Epithelial cell of proximal tubule (primary cell): ENCODE measurements around the gene ADAMTSL1. TPM values are rescaled to one million over a fixed set of nuclear protein-coding genes. Genes with fewer than 3 reads are reported as not detected.
A peak's percentile ranks its signal among the peaks of the same experiment; 100 is the strongest.

Source experiments
- DNase-seq: peaks from one replicate; pipeline ENCODE4 v3.0.0-alpha.2; 2011; ENCODE audit warnings: low read depth
- H3K4me3 ChIP-seq: 2 replicates; pipeline ENCODE4 v1.5.1; 2011; ENCODE audit warnings: low read depth, mild to moderate bottlenecking, low read length
- total RNA-seq: library from RNA; depleted of rRNA; stranded (reverse); fragments of >200 nt; gene quantifications from 2 replicates; pipeline ENCODE4 v1.2.3, GENCODE V29; 2015
- TF ChIP-seq, protein P1 (sequence below): conservative IDR thresholded peaks from 2 replicates; pipeline ENCODE4 v1.5.1; 2012; ENCODE audit warnings: low read depth, mild to moderate bottlenecking, low read length

The ADAMTSL1 gene
- total RNA-seq, 1 donor from 2014 or later, result 2.8 TPM

- no peak for DNase-seq
- H3K4me3 ChIP-seq, result no peak overlapping the region
- TF ChIP-seq, protein P1, sequence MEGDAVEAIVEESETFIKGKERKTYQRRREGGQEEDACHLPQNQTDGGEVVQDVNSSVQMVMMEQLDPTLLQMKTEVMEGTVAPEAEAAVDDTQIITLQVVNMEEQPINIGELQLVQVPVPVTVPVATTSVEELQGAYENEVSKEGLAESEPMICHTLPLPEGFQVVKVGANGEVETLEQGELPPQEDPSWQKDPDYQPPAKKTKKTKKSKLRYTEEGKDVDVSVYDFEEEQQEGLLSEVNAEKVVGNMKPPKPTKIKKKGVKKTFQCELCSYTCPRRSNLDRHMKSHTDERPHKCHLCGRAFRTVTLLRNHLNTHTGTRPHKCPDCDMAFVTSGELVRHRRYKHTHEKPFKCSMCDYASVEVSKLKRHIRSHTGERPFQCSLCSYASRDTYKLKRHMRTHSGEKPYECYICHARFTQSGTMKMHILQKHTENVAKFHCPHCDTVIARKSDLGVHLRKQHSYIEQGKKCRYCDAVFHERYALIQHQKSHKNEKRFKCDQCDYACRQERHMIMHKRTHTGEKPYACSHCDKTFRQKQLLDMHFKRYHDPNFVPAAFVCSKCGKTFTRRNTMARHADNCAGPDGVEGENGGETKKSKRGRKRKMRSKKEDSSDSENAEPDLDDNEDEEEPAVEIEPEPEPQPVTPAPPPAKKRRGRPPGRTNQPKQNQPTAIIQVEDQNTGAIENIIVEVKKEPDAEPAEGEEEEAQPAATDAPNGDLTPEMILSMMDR, result no peak
Measured at GRCh38 chr9:18485714-18486113, 11.8 kb downstream of the ADAMTSL1 start.

DNA sequence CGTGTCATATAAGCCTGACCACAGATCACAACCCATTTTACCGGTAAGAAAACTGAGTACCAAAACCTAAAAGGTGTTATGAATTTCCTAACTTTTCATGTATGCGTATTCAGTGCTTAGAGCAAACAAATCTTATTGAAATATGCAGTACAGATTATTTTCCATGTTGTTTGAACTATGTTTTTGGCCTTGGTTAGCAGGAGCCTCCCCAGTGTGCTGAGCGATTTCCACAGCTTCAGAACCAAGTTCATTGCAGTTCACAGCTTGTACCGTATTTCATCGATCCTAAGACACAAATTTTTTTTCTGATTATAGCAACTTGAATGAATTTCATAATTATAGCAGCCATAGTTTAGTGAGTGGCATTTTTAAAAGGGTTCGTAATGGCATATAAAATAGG lies 13.7 kb downstream of the ADAMTSL1 start:
- H3K4me3 ChIP-seq, result no peak overlapping the region
- TF ChIP-seq, protein P1, result no peak
- no peak for DNase-seq

DNA sequence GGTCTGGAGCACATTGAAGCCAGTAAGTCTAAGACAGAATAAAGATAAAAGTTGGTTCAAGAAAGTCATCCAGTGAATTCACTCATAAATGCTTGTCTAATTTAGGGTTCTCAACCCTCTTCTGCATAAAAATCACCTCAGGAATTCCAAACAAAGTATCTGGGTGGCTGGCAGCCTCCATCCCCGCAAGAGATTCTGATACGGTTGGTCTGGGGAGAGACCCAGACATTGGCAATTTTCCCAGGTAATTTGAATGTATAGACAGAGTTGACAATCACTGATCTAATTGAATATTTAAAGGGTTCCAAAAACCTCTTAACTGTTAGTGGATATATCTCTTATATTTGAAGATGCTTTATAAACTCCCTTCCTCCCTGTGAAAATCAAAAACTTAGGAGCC lies 14.9 kb downstream of the ADAMTSL1 start:
- H3K4me3 ChIP-seq, result no peak overlapping the region
- no peak for DNase-seq
- TF ChIP-seq, protein P1, result no peak

- H3K4me3 ChIP-seq, result no peak overlapping the region
- no peak for DNase-seq
- TF ChIP-seq, protein P1, result no peak
Measured at GRCh38 chr9:18489861-18490260, 15.9 kb downstream of the ADAMTSL1 start.

- TF ChIP-seq, protein P1, result no peak
- DNase-seq, result peak; percentile 86
- peak overlapping the region; percentile 41 for H3K4me3 ChIP-seq
Measured at GRCh38 chr9:18490641-18491370, 16.9 kb downstream of the ADAMTSL1 start.

DNA sequence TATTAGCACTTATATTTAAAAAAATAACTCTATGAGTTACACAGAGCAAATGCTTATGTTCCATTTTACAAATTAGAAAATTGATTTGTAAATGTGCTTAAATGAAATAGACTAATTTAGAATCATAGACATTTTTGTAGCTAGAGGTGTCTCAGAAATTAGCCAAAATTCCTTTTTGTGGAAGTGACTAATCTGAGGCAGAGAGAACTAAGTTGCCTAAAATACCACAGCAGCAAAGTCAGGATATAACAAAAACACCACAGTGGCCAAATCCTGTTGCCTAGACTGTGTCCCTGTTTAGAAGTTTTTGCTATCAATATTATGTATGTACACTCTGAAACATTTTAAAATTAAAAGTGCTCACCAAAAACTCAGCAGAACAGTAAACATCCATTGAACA lies 18.7 kb downstream of the ADAMTSL1 start:
- TF ChIP-seq, protein P1, result no peak
- no peak for DNase-seq
- H3K4me3 ChIP-seq, result no peak overlapping the region

DNA sequence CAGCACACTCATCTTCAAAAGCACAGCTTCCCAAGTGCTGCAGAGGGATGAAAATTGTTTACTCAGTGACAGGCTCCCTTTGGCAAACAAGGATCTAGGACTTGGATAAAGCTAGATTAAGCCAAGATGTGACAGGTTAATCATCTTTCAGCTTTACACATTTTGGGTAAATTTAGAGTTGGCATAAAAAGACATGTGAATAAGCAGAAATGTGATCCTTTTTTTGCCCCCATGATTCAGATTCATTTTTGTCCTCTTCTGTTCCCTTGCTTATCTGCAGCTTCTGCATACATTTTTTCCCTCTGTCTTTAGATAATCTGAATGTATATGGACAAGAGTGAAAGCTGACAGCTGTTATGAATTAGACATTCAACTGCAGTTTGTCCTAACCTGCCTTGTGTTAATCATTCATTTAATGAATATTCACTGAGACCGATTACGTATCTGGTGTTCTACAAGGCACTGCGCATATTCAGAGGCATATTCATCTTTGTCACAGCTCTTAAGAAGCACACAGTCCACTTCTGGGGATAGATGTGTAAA lies 19.6 kb downstream of the ADAMTSL1 start:
- peak; percentile 43 for DNase-seq
- TF ChIP-seq, protein P1, result no peak
- no peak overlapping the region for H3K4me3 ChIP-seq
